HG03060 (cell line): ENCODE measurements around the gene FGF12.

ENCODE experiments used
- ATAC-seq: cut with Tn5 transposase; IDR thresholded peaks from one replicate; pipeline ENCODE4 v1.9.1; 2021; ENCODE audit warnings: low read depth, moderate number of reproducible peaks; ENCODE audit not compliant: unreplicated experiment

The FGF12 gene

DNA sequence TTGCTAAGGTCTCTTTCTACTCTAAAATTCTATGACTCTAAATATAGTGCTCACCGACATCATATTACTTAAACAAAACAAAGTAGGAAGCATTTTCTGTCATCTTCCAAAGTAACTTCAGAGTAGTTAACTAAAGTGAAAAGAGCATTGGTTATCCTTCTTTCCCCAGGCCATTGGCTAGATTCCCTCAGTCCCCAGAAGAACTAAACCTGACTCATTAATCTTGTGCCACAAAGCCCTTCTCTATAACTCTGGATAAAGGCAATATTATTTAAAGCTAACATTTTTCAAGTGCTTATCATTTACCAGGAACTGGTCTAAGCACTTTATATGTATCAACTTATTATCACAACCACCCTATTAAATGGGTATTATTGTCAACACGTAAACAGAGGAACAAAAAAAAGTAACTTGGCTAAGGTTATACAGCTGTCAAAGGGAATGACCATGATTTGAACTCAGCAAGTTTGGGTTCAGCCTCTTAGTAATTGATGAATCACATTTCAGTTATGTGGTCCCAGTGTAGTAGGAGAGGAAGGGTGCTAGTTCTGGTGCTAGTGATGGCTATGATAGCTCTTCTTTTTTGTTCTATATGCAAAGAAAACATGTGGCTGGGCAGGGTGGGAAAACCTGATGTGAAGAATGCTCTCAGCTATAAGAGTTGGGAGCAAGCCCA, 304.9 kb downstream of the FGF12 start:
- no peak for ATAC-seq

GRCh38 chr3:192419312-192419711, 308.0 kb downstream of the FGF12 start:
- ATAC-seq, result no peak

DNA sequence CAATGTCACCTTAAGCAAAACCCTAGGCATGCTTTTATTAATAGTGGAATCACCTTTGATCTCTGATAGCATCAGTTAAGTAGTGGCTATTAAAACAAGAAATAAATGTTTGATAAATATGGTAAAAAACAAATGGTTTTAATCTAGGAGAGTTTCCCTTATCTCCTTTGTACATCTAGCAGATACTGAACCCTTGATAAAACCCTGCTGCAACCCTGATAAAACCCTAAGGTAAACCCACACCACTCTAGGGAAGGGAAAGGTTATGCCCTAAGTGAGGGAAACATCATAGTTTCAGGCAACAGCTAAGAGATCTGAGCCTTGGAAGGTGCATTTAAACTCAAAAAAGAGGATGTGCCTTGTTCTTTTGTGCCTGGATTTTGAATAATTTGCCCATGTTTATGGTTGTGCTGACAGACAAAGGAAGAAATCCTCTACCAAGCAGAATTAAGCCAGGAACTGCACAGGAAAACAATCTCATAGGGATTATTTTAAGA, 309.7 kb downstream of the FGF12 start:
- no peak for ATAC-seq

- ATAC-seq, result no peak
Observed at GRCh38 chr3:192417017-192417416, 310.3 kb downstream of the FGF12 start.

- ATAC-seq, result no peak
Observed at GRCh38 chr3:192413461-192413860, 313.9 kb downstream of the FGF12 start.

- ATAC-seq, result no peak
Observed at GRCh38 chr3:192410684-192410960, 316.7 kb downstream of the FGF12 start.

- no peak for ATAC-seq
Observed at GRCh38 chr3:192409838-192410683, 317.3 kb downstream of the FGF12 start.

GRCh38 chr3:192409201-192409837, 318.0 kb downstream of the FGF12 start:
- no peak for ATAC-seq

GRCh38 chr3:192408647-192409200, 318.6 kb downstream of the FGF12 start:
- ATAC-seq, result no peak

GRCh38 chr3:192408007-192408646, 319.2 kb downstream of the FGF12 start:
- ATAC-seq, result no peak

- no peak for ATAC-seq
Observed at GRCh38 chr3:192399767-192400166, 327.6 kb downstream of the FGF12 start.

GRCh38 chr3:192397012-192397411, 330.3 kb downstream of the FGF12 start:
- no peak for ATAC-seq

DNA sequence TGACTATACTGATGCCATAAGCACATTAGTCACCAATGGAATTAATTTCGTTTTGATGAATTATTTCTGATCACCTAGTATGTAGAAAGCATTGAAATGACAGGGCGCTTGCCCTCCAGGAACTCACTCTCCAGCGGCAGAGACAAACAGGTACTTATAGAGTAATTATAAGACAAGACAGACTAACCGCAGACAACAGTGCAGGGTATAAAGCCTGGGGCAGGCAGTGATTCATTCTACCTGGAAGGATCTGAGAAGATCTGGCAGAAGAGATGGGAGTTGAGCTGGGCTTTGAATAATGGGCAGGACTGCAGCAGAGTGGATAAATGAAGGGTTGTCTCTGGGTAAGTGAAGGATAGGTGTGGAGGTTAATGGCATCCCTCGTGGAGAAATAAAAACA, 331.8 kb downstream of the FGF12 start:
- ATAC-seq, result no peak

- no peak for ATAC-seq
Observed at GRCh38 chr3:192392986-192393385, 334.4 kb downstream of the FGF12 start.

- no peak for ATAC-seq
Observed at GRCh38 chr3:192382861-192383260, 344.5 kb downstream of the FGF12 start.

DNA sequence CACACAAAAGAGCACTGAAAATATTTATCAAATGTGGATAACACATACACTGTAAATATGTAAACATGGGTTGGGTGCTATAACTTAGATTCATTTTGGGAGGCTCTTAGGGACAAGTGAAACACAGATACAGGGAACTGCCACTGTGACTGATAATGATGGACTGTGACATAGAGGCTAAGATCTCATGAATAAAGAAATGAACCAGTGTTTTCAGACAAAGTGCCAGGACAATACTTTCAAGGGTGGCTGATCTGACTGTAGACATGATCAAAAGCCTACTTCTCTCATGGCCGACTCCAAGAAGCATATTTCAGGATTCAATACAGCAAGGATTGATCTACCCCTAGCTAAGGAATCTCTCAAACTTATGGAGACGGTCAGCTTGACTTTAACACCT, 353.8 kb downstream of the FGF12 start:
- no peak for ATAC-seq

- no peak for ATAC-seq
Observed at GRCh38 chr3:192373032-192373431, 354.3 kb downstream of the FGF12 start.

DNA sequence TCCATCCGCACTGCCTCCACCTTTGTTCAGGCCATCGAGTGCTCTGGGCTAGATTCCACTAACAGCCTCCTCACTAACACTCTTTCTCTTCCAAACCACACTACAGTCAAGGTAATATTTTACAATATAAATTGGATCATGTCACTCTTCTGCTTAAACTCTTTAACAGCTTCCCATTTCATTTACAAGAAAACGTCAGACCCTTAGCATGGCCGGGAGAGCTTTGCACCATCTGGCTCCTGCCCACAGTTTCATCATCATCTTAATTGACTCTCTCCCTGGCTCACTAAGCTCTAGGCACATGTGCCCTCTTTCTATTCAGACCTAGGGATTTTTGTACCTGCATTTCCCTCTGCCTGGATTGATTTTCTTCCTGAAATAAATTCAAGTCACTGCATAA, 354.7 kb downstream of the FGF12 start:
- no peak for ATAC-seq

GRCh38 chr3:192371870-192372400, 355.4 kb downstream of the FGF12 start:
- no peak for ATAC-seq

GRCh38 chr3:192367616-192368015, 359.7 kb downstream of the FGF12 start:
- ATAC-seq, result no peak

- ATAC-seq, result no peak
Observed at GRCh38 chr3:192366916-192367315, 360.4 kb downstream of the FGF12 start.
